DLD1 (cell line): Measurements from ENCODE around the gene UBAP1L.

Experiments used
- in situ Hi-C: cut with HindIII; loops from 2 replicates; pipeline ENCODE4 v1.10.0; 2017; ENCODE audit warnings: low sequenced_read_pairs

UBAP1L gene

DNA sequence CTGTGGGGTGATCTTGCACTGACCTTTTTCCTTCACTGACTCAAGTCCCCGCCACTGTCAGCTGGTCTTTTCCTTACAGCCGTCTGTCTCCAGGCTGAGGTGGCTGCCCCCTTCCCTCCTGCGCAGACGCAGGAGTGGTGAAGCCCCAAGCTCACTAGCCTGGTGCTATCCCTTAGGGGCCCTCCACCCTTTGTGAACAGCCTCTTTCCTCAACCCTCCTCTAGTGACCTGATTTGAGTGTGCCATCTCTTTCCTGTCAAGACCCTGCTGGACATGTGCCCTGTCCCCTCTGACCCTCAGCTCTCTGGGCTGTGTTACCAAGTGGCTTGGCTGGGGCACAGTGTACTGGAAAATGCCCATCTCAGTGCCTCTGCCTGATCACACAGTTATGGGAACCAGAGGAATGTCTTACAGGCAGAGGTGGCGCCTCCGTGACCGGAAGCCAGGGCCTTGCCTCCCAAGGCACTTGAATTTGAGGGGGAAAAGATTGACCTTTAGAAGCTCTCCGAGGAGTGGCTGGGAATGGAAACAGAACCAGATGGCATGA is 29.7 kb downstream of the UBAP1L start:
- in situ Hi-C loops: no loop called here

DNA sequence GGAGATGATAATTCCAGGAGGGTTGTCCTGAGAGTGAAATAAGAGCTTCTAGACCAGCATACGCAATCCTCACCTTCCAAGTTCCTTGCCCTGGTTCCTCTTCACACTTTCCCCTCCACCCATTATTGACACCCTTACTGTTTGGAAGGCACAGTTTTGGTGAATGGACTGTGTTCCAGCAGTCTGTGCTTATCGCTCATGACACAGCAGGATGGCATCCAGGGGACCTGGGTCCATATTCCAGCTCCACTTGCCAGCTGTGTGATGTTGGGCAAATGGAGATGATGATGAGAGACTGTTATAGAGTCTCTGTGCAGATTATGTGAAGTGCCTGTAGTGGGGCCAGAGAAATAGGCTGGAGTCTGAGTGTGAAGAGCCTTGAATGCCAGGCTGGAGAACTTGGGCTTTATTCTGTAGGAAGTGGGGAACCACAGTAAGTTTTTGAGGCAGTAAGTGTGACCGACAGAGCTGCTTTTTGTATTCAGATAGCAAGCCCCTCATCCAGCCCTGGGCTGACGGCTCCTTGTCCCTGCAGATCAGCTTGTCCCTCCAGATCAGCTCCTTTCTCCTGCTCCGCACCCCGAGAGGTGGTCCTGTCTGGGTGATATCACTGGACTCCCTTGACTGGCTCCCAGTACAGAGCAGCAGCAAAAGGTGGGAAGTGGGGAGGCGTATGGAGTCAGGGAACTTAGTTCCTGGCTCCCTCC is 30.3 kb downstream of the UBAP1L start:
- in situ Hi-C loops: no loop called here

DNA sequence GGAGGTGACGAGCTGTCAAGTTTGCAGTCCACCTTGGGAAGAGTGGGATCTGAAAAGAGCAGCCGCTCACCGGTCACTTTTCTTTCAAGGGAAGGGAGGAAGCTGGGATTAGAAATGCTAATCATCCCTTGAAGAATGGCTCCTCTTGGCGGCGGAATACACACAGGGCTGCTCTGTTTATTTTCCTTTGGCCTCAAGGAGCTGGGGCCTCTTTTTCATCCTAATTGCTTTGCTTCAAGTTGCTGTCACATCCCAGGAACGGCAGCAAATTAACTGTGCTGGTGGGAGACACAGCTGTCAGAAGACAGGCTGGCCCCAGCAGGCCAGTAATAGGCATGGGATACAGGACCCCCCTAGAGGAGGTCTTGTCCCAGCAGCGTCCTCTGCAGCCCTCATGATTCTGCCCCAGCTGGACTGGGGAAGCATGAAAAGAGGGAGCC is 31.7 kb downstream of the UBAP1L start:
- in situ Hi-C loops: no loop called here

DNA sequence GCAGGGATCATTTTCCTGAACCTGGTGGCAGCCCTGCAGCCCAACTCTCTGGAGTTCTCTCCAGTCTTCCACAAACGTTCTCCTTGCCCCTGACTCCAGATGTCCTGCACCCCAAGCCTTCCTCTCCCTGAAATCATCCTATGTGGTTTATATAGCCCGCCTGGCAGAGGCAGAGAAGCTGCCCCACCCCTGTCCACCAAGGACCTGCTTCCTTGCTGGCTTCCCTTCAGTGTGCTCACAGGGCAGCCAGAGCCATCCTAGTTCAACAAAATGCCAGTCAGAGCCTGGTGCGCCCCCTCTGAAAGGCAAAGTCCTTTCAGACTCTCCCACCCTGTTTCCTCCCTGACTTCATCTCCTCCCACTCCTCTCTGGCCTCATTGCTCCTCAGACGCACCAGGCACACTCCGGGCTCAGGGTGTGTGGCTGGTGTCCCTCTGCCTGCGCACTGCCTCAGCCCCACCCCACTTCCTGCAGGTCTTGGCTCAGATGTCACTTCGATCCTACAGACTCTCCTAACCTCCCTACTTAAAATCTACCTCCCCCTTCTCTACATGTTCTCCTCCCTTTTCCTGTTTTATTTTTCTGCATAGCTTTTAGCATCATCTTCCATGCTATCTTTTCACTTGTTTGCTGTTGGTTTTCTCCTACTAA is 32.6 kb downstream of the UBAP1L start:
- in situ Hi-C loops: no loop called here

DNA sequence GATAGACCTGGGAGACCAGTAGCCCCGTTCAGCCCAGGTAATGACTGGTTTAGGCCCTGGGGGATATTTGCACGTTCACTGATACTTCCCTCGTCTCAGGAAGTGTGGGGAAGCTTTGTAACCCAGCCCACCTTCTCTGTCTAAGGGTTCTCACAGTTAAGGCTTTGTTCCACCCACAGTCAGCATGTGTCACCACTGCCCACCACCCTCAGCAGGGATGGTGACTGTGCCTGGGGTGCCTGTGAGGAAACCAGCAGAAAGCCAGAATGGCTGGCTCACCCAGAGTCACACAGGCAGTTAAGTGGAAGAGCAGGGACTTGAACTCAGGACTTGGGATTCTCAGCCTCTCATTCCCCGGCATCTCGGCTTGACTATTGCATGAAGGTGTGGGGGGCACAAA is 33.2 kb downstream of the UBAP1L start:
- in situ Hi-C loops: no loop called here

DNA sequence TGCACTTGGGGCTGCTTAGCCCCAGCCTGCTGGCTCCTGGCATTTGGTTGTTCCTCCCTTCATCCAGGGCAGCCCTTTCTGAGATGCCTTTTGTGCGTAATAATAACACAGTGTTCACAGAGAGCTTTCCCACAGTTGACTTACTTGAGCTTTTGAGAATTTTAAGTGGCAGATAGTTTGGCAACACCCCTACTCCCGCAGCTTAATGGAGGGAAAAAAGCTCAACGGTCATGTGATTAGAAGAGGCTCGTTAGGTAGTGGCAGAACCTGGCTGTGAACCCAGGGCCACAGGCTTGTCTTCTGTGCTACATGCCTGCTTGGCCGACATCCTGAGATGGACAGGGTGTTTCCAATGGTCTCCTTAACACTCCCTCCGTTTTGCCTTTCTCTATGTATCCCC is 33.7 kb downstream of the UBAP1L start:
- in situ Hi-C loops: no loop called here

DNA sequence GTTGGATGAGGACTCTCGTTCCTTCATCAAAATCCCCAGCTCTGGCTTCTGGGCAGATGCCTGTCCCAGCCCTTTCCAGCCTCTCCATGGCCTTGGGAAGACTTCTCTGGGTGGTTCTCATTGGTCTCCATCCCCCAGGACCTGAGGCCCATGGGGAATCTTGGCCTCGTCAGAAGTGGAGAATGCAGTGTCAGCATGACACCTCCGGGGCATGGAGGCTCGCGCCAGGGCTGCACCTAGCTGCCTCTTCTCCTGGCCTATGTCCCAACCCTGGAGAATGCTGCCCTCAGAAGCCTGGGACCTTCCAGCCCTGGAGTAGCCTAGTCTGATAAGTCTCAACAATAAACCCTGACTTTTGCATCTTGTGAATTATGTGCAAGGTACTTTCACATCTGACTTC is 35.4 kb downstream of the UBAP1L start:
- in situ Hi-C loops: loop anchor here (5.0 kb wide), 1 partner anchor 37 kb away; no protein-coding TSS in a partner anchor

DNA sequence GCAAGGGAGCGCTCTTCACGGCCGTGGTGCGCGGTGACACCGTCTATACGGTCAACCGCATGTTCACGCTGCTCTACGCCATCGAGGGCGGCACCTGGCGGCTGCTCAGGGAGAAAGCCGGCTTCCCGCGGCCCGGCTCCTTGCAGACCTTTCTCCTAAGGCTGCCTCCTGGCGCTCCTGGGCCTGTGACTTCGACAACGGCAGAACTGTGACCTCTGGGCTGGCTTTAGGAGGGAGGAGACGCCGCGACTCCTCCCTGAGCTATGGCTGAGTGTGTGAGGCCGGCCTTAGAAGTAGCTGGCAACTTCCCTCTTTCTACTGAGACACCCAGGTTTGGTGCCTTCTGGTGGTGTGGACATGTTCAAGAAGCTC is 37.0 kb downstream of the UBAP1L start:
- in situ Hi-C loops: loop anchor here (5.0 kb wide), 1 partner anchor 36 kb away; no protein-coding TSS in a partner anchor

DNA sequence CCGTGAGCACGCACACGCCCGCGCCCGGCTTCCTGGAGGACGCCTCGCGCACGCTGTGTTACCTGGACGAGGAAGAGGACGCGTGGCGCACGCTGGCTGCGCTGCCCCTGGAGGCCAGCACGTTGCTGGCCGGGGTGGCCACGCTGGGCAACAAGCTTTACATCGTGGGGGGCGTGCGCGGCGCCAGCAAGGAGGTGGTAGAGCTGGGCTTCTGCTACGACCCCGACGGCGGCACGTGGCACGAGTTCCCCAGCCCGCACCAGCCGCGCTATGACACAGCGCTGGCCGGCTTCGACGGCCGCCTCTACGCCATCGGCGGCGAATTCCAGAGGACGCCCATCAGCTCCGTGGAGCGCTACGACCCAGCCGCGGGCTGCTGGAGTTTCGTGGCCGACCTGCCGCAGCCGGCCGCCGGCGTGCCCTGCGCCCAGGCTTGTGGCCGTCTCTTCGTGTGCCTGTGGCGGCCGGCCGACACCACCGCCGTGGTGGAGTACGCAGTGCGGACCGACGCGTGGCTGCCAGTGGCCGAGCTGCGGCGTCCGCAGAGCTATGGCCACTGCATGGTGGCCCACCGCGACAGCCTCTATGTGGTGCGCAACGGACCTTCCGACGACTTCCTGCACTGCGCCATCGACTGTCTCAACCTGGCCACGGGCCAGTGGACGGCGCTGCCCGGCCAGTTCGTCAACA is 37.6 kb downstream of the UBAP1L start:
- in situ Hi-C loops: loop anchor here (5.0 kb wide), 1 partner anchor 35 kb away; no protein-coding TSS in a partner anchor

DNA sequence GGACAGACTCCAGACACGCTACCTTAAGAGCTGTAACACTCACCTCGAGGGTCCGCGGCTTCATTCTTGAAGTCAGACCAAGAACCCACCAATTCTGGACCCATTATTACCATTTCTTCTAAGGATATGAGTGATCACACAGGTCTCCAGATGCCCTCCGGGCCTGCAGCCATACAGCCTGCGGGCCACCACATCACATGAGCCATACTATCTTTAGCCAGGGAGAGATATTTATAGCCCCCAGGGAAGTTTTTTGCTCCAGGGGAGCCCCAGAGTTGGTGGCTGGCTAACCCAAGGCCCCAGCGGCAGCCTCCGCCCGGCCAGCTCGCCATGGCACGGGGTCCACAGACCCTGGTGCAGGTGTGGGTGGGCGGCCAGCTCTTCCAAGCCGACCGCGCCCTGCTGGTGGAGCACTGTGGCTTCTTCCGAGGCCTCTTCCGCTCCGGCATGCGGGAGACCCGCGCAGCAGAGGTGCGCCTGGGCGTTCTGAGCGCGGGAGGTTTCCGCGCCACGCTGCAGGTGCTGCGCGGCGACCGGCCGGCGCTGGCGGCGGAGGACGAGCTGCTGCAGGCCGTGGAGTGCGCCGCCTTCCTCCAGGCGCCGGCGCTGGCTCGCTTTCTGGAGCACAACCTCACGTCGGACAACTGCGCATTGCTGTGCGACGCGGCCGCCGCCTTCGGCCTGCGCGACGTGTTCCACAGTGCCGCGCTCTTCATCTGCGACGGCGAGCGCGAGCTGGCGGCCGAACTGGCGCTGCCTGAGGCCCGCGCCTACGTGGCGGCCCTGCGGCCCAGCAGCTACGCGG is 38.3 kb downstream of the UBAP1L start, which contains the start of gene KBTBD13:
Gene KBTBD13, plus strand, starts transcription at position 261 of the 805 bp plus-strand sequence. Its CDS starts 70 bp downstream, at position 331.
- in situ Hi-C loops: loop anchor here (5.0 kb wide), 1 partner anchor 34 kb away; no protein-coding TSS in a partner anchor

DNA sequence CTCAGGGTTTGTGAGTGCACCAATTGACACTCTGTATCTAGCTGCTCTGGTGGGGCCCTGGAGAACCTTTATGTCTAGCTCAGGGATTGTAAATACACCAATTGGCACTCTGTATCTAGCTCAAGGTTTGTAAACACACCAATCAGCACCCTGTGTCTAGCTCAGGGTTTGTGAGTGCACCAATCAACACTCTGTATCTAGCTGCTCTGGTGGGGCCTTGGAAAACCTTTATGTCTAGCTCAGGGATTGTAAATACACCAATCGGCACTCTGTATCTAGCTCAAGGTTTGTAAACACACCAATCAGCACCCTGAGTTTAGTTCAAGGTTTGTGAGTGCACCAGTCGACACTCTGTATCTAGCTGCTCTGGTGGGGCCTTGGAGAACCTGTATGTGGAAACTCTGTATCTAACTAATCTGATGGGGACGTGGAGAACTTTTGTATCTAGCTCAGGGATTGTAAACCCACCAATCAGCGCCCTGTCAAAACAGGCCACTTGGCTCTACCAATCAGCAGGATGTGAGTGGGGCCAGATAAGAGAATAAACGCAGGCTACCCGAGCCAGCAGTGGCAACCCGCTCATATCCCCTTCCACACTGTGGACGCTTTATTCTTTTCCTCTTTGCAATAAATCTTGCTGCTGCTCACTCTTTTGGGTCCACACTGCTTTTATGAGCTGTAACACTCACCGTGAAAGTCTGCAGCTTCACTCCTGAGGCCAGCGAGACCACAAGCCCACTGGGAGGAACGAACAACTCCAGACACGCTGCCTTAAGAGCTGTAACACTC is 39.2 kb downstream of the UBAP1L start:
- in situ Hi-C loops: loop anchor here (5.0 kb wide), 1 partner anchor 34 kb away; no protein-coding TSS in a partner anchor

DNA sequence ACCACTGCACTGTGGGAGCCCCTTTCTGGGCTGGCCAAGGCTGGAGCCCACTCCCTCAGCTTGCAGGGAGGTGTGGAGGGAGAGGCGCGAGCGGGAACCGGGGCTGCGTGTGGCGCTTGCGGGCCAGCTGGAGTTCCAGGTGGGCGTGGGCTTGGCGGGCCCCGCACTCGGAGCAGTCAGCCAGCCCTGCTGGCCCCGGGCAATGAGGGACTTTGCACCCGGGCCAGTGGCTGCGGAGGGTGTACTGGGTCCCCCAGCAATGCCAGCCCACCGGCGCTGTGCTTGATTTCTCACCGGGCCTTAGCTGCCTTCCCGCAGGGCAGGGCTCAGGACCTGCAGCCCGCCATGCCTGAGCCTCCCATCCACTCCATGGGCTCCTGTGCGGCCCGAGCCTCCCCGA is 40.1 kb downstream of the UBAP1L start:
- in situ Hi-C loops: loop anchor here (5.0 kb wide), 1 partner anchor 33 kb away; no protein-coding TSS in a partner anchor

DNA sequence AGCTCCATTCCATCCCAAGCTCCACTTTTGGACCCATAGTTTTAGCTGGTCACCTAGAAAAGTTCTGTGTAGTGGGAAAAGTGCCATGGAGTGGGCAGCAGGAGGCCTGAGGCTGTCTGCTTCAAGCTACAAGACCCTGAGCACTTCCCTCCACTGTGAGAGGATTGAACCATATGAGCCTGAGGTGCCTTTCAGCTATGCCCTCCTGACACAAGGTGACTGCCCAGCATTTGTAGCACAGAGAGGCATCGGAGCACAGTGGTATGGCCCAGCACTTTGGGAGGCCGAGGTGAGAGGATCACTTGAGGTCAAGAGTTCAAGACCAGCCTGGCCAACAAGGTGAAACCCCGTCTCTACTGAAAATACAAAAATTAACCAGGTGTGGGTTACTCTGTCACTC is 42.4 kb downstream of the UBAP1L start:
- in situ Hi-C loops: no loop called here

DNA sequence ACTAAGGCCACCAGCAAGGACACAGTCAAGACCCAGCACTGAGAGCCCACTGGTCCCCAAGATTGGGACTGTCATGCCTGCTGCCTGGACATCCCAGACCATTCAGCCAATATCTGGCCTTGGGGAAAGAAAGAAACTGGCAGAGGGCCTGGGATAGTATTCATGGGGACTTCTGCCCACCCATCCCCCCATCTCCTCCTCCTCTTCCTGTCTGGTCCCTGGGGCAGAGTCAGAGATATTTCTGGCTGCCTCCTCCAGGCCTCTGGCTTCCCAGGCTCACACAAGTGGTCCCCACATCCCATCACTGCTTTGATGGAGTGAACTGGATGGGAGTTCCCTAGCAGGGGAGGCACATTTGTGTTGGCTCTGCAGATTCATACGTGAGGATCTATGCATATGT is 43.0 kb downstream of the UBAP1L start:
- in situ Hi-C loops: no loop called here

DNA sequence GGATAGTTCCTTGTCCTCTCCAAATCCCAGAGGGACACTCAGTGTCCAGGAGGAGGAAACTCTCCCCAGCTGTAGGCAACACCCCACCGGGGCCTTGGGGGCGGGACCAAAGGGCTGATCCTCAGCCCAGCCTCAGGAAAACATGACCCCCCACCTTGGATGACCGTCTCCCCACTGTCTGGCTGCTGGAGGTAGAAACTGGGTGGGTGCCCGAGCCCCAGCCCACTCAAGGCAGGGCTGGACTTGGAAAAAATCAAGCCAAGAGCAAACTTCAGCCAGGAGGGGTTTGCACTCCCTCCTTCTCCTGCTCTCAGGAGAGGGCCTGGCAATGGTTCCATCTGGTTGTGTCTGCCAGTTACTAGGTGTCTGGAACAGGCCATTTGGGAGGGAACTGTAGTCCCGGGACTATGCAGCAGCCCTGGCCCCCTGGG is 43.6 kb downstream of the UBAP1L start:
- in situ Hi-C loops: no loop called here

DNA sequence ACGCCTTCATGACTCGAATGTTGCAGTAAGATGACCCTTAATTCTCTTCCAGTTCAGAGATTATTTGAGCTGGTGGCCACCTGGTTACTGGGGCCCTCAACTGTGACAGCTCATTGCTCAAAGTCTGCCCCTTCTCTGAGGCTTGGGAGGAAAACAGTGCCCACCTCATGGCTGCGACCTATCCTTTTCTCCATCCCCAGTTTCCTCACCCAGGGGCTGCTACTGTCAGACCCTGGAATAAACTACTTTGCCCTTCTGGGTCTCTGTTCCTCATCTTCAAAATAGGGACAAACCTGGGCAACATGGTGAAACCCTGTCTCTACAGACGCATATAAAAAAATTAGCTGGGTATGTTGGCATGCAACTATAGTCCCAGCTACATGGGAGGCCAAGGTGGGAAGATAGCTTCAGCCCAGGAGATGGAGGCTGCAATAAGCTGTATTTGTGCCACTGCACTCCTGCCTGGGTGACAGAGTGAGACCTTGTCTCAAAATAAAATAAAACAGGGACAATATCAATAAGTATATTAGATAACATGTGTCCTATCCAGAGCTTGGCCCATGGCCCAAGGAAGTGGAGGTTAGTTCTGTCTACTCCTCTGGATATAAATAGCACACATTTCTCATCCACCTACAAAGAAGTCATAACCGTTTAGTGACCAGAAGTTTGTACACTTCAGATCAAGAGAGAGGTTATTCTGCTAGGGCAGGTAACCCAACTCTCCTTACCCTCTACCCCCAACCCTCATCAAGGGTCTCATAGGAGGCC is 45.0 kb downstream of the UBAP1L start:
- in situ Hi-C loops: no loop called here

DNA sequence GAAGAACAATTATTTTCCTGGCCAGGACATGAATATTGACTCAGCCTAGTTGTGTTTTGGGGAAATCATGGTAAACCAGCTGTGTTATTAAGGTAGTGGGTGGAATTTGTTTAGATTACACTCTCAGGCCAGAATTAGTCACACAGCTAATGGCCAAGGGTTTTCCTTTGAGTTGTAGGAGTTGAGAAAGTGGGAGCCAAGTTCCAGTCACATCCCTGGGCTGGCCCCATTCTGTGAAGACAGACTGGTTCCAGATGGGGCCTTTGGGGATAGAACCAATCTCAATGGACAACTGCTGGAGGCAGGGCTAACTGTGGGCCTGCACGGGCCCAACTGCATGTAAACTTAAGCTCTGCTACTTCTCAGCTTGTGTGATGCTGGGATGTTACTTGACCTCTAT is 45.8 kb downstream of the UBAP1L start:
- in situ Hi-C loops: no loop called here

DNA sequence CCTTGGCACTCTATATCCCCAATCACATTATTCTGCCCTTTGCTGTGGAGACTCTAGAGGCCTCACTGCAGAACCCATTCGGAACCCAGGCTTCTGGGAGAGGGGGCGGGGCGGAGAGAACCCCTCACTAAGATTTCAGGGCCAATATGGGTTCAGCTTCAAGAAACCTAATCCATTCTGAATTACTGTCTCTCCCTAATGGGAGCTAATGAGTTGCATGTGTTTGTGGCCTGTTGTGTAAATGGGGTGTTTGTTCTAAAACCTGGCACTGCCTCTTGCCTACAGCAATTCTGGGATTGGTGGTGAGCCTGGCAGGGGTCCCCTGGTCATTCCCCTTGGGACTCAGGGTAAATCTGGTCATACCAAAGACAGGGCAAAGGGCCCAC is 46.6 kb downstream of the UBAP1L start:
- in situ Hi-C loops: no loop called here
